GM12891 (cell line): ENCODE results near the gene S100A7A.

ENCODE experiments used
- POLR2A ChIP-seq: IDR thresholded peaks from 2 replicates; pipeline ENCODE4 v1.6.1; 2011; ENCODE audit warnings: low read depth, low read length, control low read depth
- POLR2AphosphoS5 ChIP-seq: IDR thresholded peaks from 2 replicates; pipeline ENCODE4 v1.6.1; 2011; ENCODE audit warnings: low read depth, low read length, control low read depth
- TAF1 ChIP-seq: IDR thresholded peaks from 2 replicates; pipeline ENCODE4 v1.6.1; 2011; ENCODE audit warnings: low read depth, low read length, control low read depth

GRCh38 chr1:153402226-153402625, 14.1 kb upstream of the S100A7A start:
- no peak for TF ChIP-seq POLR2A
- no peak for TF ChIP-seq POLR2AphosphoS5
- no peak for TF ChIP-seq TAF1
